Gastroesophageal sphincter (tissue), 4 donors: ENCODE measurements around the gene ADM. TPM values are rescaled to one million over a fixed set of nuclear protein-coding genes. Genes with fewer than 3 reads are reported as not detected.
A peak's percentile ranks its signal among the peaks of the same experiment; 100 is the strongest.

Experiments
- ATAC-seq: fragments of 150-250 bp; one replicate; pipeline ENCODE4 v1.9.1; 2016; ENCODE audit warnings: mild to moderate bottlenecking, moderate library complexity
- H3K27ac ChIP-seq, 4 donors: fragments of 200-600 bp; sonication (generic) in 3 of 4; 1 replicate in 3 of 4; 2 replicates in 1 of 4; pipeline ENCODE4 v1.5.1; 2016 to 2019
- H3K27me3 ChIP-seq: fragments of 200-600 bp; sonication (generic); one replicate; pipeline ENCODE4 v1.5.1; 2019
- H3K36me3 ChIP-seq, 2 donors: fragments of 200-600 bp; sonication (generic); one replicate each; pipeline ENCODE4 v1.5.1; 2019; ENCODE audit warnings: control low read depth in 1 of 2
- H3K4me1 ChIP-seq, 3 donors: fragments of 200-600 bp; sonication (generic); 1 replicate in 2 of 3; 2 replicates in 1 of 3; pipeline ENCODE4 v1.5.1; 2016 to 2019; ENCODE audit warnings: control low read depth in 2 of 3
- H3K4me3 ChIP-seq, 2 donors: fragments of 200-600 bp; sonication (generic); one replicate each; pipeline ENCODE4 v1.5.1; 2019; ENCODE audit warnings: mild to moderate bottlenecking in 1 of 2, moderate library complexity in 1 of 2
- H3K9me3 ChIP-seq, 3 donors: fragments of 200-600 bp; sonication (generic); one replicate each; pipeline ENCODE4 v1.5.1; 2017 to 2019; ENCODE audit warnings: control low read depth in 2 of 3
- CTCF ChIP-seq, 4 experiments: fragments of 200-600 bp in 2 of 4; fragments of 450-650 bp in 2 of 4; sonication (generic) in 1 of 4; IDR thresholded peaks; one replicate each; pipeline ENCODE4 v1.5.1; 2017 to 2019; ENCODE audit warnings: antibody characterized with exemption in 4 of 4, mild to moderate bottlenecking in 2 of 4, moderate library complexity in 2 of 4
- EP300 ChIP-seq: sonication (generic); formaldehyde crosslinking; IDR thresholded peaks from one replicate; pipeline ENCODE4 v1.6.1; 2017; ENCODE audit warnings: antibody characterized with exemption, mild to moderate bottlenecking
- POLR2A ChIP-seq, 2 donors: fragments of 450-650 bp; IDR thresholded peaks; one replicate each; pipeline ENCODE4 v1.6.1; 2017; ENCODE audit warnings: antibody characterized with exemption in 2 of 2, mild to moderate bottlenecking in 2 of 2, moderate library complexity in 1 of 2
- POLR2AphosphoS5 ChIP-seq: sonication (generic); formaldehyde crosslinking; IDR thresholded peaks from one replicate; pipeline ENCODE4 v1.6.1; 2017; ENCODE audit warnings: antibody characterized with exemption
- WGBS, 2 donors: methylation state at CpG; one replicate each; pipeline ENCODE4 v1.1.5; 2018; ENCODE audit warnings: low coverage in 1 of 2; 5-methylcytosine and 5-hydroxymethylcytosine counted together
- total RNA-seq, 4 donors: library from RNA; depleted of rRNA; stranded (reverse); fragments of >200 nt; gene quantifications; one replicate each; pipeline ENCODE4 v1.1.0, GENCODE V29; 2016

The ADM gene
- total RNA-seq, 4 donors from 2014 or later, result 36.3 to 108 (median 81.8) TPM

GRCh38 chr11:10302744-10303557 lies 1.9 kb upstream of the ADM start:
- TF ChIP-seq POLR2A (IDR thresholded peaks at IDR 0.05) (peak in 1 of 2 donors; percentile 13), CTCF (IDR thresholded peaks at IDR 0.05) (peak in 2 of 4 experiments; percentile 23 to 27), POLR2AphosphoS5 (peak; percentile 68), EP300 (no peak)
- 0% methylated on average over 7 to 12 of the region's 56 CpGs for WGBS, 2 donors

GRCh38 chr11:10303558-10304363 lies 1.1 kb upstream of the ADM start:
- WGBS, 2 donors, result 22 to 27% methylated on average over 8 to 11 of the region's 29 CpGs

More at GRCh38 chr11:10302744-10303557, 1.9 kb upstream of the ADM start:
- H3K4me3 ChIP-seq, result peak overlapping the region; percentile 72 to 76
- no peaks in the 10 kb centered on the region for H3K36me3 ChIP-seq
- no peaks in the 10 kb centered on the region for H3K27me3 ChIP-seq
- H3K9me3 ChIP-seq, result no peaks in the 10 kb centered on the region
- peak overlapping the region; percentile 64 to 94 (median 93) for H3K27ac ChIP-seq
- peak; percentile 50 for ATAC-seq
- H3K4me1 ChIP-seq, result peaks cover 0 to 55% (median 11%) of the 10 kb centered on the region in 3 donors

GRCh38 chr11:10305262-10305963 lies 540 bp downstream of the ADM start:
- no peaks in the 10 kb centered on the region for H3K36me3 ChIP-seq
- no peaks in the 10 kb centered on the region for H3K27me3 ChIP-seq
- TF ChIP-seq POLR2AphosphoS5, result no peak
- no peak for TF ChIP-seq CTCF (IDR thresholded peaks at IDR 0.05)
- no peak for TF ChIP-seq POLR2A (IDR thresholded peaks at IDR 0.05)
- no peak for TF ChIP-seq EP300
- peaks cover 2 to 79% (median 15%) of the 10 kb centered on the region in 3 donors for H3K4me1 ChIP-seq
- peak overlapping the region; percentile 64 to 94 (median 93) for H3K27ac ChIP-seq
- no peaks in the 10 kb centered on the region for H3K9me3 ChIP-seq
- H3K4me3 ChIP-seq, result peak overlapping the region; percentile 72 to 76
- no peak for ATAC-seq
- 0 to 1% methylated on average over 1 to 22 of the region's 51 CpGs for WGBS, 2 donors

More at GRCh38 chr11:10303558-10304363, 1.1 kb upstream of the ADM start:
- Histone ChIP-seq H3K4me3 (peak overlapping the region; percentile 72 to 76), H3K4me1 (peaks cover 1 to 62% (median 15%) of the 10 kb centered on the region in 3 donors), H3K27me3 (no peaks in the 10 kb centered on the region), H3K36me3 (no peaks in the 10 kb centered on the region), H3K9me3 (no peaks in the 10 kb centered on the region), H3K27ac (peak overlapping the region; percentile 64 to 94 (median 93))
- TF ChIP-seq POLR2A (IDR thresholded peaks at IDR 0.05) (no peak), POLR2AphosphoS5 (peak; percentile 4), CTCF (IDR thresholded peaks at IDR 0.05) (no peak), EP300 (no peak)
- ATAC-seq, result no peak

GRCh38 chr11:10305964-10306918 lies 1.4 kb downstream of the ADM start:
- H3K9me3 ChIP-seq, result no peaks in the 10 kb centered on the region
- H3K27ac ChIP-seq, result peak overlapping the region; percentile 64 to 94 (median 93)
- no peaks in the 10 kb centered on the region for H3K36me3 ChIP-seq
- H3K4me3 ChIP-seq, result peak overlapping the region; percentile 72 to 76
- no peaks in the 10 kb centered on the region for H3K27me3 ChIP-seq
- peaks cover 2 to 80% (median 15%) of the 10 kb centered on the region in 3 donors for H3K4me1 ChIP-seq
- TF ChIP-seq EP300 (no peak), POLR2AphosphoS5 (no peak), POLR2A (IDR thresholded peaks at IDR 0.05) (no peak), CTCF (IDR thresholded peaks at IDR 0.05) (no peak)
- ATAC-seq, result no peak
- 7% methylated on average over 3 of the region's 65 CpGs; no CpG with 5 or more reads in 1 of the 2 donors for WGBS, 2 donors
